Transverse colon (tissue), 4 donors: ENCODE results near the gene EFNA5.

Source experiments
- CTCF ChIP-seq, 5 experiments: fragments of 200-600 bp in 3 of 5; fragments of 450-650 bp in 2 of 5; sonication (generic) in 3 of 5; IDR thresholded peaks; 1 replicate in 2 of 5; 2 replicates in 3 of 5; pipeline ENCODE4 v1.5.1; 2016 to 2017; ENCODE audit warnings: antibody characterized with exemption in 5 of 5, inconsistent platforms in 3 of 5, mild to moderate bottlenecking in 2 of 5, moderate library complexity in 1 of 5
- POLR2A ChIP-seq: fragments of 450-650 bp; IDR thresholded peaks from one replicate; pipeline ENCODE4 v1.6.1; 2016; ENCODE audit warnings: antibody characterized with exemption, mild to moderate bottlenecking, moderate library complexity
- POLR2AphosphoS5 ChIP-seq, 3 donors: sonication (generic); formaldehyde crosslinking; IDR thresholded peaks; one replicate each; pipeline ENCODE4 v1.6.1; 2016; ENCODE audit warnings: antibody characterized with exemption in 3 of 3

GRCh38 chr5:107543868-107544267 lies 126.9 kb downstream of the EFNA5 start:
- TF ChIP-seq CTCF (IDR thresholded peaks at IDR 0.05) (no peak), POLR2AphosphoS5 (IDR thresholded peaks at IDR 0.05) (no peak), POLR2A (no peak)
